ENCODE results near the gene SRRM2.

SRRM2 gene

GRCh38 chr16:2740476-2740875 is 12.0 kb upstream of the SRRM2 start:
- DNase-seq = no peak

- DNase-seq = no peak
These were observed 11.3 kb upstream of the SRRM2 start for GRCh38 chr16:2741168-2741567.

- no peak for DNase-seq
These were observed 10.0 kb upstream of the SRRM2 start for GRCh38 chr16:2742323-2743006.

GRCh38 chr16:2743007-2743810 is 9.2 kb upstream of the SRRM2 start:
- DNase-seq = no peak

- DNase-seq = no peak
These were observed 7.7 kb upstream of the SRRM2 start for GRCh38 chr16:2744711-2745110.

- no peak for DNase-seq
These were observed 7.1 kb upstream of the SRRM2 start for GRCh38 chr16:2745116-2745890.

GRCh38 chr16:2745961-2746360 is 6.5 kb upstream of the SRRM2 start:
- no peak for DNase-seq

GRCh38 chr16:2748757-2749455 is 3.5 kb upstream of the SRRM2 start:
- DNase-seq = no peak

- DNase-seq = no peak
These were observed 3.0 kb upstream of the SRRM2 start for GRCh38 chr16:2749476-2749875.

- no peak for DNase-seq
These were observed 2.5 kb upstream of the SRRM2 start for GRCh38 chr16:2749936-2750335.

- no peak for DNase-seq
These were observed 832 bp upstream of the SRRM2 start for GRCh38 chr16:2751577-2752034.

- peak; percentile 68 for DNase-seq
These were observed 653 bp downstream of the SRRM2 start for GRCh38 chr16:2752850-2753732.

- DNase-seq = no peak
These were observed 1.2 kb downstream of the SRRM2 start for GRCh38 chr16:2753733-2754020.

- DNase-seq = no peak
These were observed 2.7 kb downstream of the SRRM2 start for GRCh38 chr16:2755158-2755557.

GRCh38 chr16:2756288-2757015 is 4.0 kb downstream of the SRRM2 start:
- no peak for DNase-seq

- DNase-seq = no peak
These were observed 4.9 kb downstream of the SRRM2 start for GRCh38 chr16:2757344-2757743.

GRCh38 chr16:2761472-2761871 is 9.0 kb downstream of the SRRM2 start:
- no peak for DNase-seq

- DNase-seq = no peak
These were observed 9.6 kb downstream of the SRRM2 start for GRCh38 chr16:2761886-2762583.

GRCh38 chr16:2762711-2763110 is 10.3 kb downstream of the SRRM2 start:
- no peak for DNase-seq

GRCh38 chr16:2763173-2763572 is 10.7 kb downstream of the SRRM2 start:
- DNase-seq = no peak

GRCh38 chr16:2764718-2765117 is 12.3 kb downstream of the SRRM2 start:
- no peak for DNase-seq
